ENCODE measurements around the gene GPR39.

The GPR39 gene

GRCh38 chr2:132414081-132414480 lies 2.5 kb upstream of the GPR39 start:
- DNase-seq: no peak

- no peak for DNase-seq
Measured at GRCh38 chr2:132415256-132415914, 1.2 kb upstream of the GPR39 start.

- no peak for DNase-seq
Measured at GRCh38 chr2:132415915-132416722, 486 bp upstream of the GPR39 start.

- no peak for DNase-seq
Measured at GRCh38 chr2:132417430-132418035, 928 bp downstream of the GPR39 start.

- DNase-seq: no peak
Measured at GRCh38 chr2:132419235-132419634, 2.6 kb downstream of the GPR39 start.

GRCh38 chr2:132419941-132420340 lies 3.3 kb downstream of the GPR39 start:
- no peak for DNase-seq

- no peak for DNase-seq
Measured at GRCh38 chr2:132420816-132421805, 4.5 kb downstream of the GPR39 start.

- DNase-seq: no peak
Measured at GRCh38 chr2:132422736-132423135, 6.1 kb downstream of the GPR39 start.

GRCh38 chr2:132424526-132425121 lies 8.0 kb downstream of the GPR39 start:
- no peak for DNase-seq

GRCh38 chr2:132426033-132426432 lies 9.4 kb downstream of the GPR39 start:
- DNase-seq: no peak

GRCh38 chr2:132426656-132427055 lies 10.1 kb downstream of the GPR39 start:
- no peak for DNase-seq

GRCh38 chr2:132429351-132429750 lies 12.7 kb downstream of the GPR39 start:
- DNase-seq: no peak

- no peak for DNase-seq
Measured at GRCh38 chr2:132429941-132430573, 13.5 kb downstream of the GPR39 start.

- no peak for DNase-seq
Measured at GRCh38 chr2:132430895-132431294, 14.3 kb downstream of the GPR39 start.

GRCh38 chr2:132437852-132438669 lies 21.5 kb downstream of the GPR39 start:
- no peak for DNase-seq

GRCh38 chr2:132438691-132439090 lies 22.1 kb downstream of the GPR39 start:
- DNase-seq: no peak

GRCh38 chr2:132439703-132440398 lies 23.2 kb downstream of the GPR39 start:
- DNase-seq: no peak

- no peak for DNase-seq
Measured at GRCh38 chr2:132441051-132441450, 24.4 kb downstream of the GPR39 start.

- DNase-seq: no peak
Measured at GRCh38 chr2:132442278-132442677, 25.7 kb downstream of the GPR39 start.

- no peak for DNase-seq
Measured at GRCh38 chr2:132443106-132443505, 26.5 kb downstream of the GPR39 start.
